ENCODE data around the gene B4GALT1.
"Not testable (repeated sequence)": the region's sequence is repeated elsewhere in the genome, so short reads cannot be mapped to it uniquely, and the experiment has no call there.

Gene B4GALT1

DNA sequence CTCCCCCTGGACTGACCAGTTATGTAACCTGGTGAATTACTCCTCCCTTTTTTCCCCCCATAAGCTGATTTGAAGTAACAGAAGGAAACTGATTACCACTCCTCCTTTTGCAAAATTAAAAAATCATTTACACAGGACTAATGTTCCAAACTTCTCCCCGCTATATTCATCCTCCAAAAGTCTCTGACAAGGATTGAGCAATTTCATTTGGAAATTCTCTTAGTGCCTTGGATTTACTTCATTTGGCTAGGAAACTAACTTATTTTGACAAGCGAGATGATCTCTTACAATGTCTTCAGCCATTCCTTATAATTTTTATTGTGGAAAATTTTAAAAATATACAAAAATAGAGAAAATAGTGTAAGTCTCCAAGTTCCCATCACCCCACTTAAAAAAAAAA is 15.4 kb upstream of the B4GALT1 start:
- no peak for DNase-seq

DNA sequence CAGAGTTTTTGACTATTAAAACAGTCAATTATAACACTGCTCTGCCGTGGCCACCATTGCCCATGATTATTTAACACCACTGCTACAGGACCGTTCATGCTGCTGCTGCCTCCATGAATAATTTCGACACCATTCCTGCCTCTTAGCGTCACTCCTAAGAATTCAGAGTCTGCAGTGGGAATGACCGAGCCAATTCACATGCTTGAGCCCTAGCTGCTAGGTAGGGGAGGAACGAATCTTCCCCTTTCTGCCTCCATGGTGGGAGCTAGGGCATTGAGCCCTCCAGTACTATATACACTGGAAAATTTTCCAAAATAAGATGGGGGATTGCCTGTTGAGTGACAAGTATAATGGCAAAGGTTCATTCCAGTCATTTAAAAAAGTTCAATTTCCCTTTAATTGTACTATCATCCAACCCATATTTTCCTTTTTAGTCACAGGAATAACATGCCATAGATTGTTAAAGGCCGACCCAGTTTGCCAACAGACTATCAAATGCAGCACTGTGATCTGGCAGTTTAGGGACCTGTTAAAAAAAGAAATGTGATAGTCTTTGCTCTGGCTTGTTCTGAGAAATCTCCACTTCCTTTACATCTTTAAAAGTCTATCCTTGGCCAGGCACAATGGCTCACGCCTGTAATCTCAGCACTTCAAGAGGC is 13.5 kb upstream of the B4GALT1 start:
- DNase-seq, result no peak

DNA sequence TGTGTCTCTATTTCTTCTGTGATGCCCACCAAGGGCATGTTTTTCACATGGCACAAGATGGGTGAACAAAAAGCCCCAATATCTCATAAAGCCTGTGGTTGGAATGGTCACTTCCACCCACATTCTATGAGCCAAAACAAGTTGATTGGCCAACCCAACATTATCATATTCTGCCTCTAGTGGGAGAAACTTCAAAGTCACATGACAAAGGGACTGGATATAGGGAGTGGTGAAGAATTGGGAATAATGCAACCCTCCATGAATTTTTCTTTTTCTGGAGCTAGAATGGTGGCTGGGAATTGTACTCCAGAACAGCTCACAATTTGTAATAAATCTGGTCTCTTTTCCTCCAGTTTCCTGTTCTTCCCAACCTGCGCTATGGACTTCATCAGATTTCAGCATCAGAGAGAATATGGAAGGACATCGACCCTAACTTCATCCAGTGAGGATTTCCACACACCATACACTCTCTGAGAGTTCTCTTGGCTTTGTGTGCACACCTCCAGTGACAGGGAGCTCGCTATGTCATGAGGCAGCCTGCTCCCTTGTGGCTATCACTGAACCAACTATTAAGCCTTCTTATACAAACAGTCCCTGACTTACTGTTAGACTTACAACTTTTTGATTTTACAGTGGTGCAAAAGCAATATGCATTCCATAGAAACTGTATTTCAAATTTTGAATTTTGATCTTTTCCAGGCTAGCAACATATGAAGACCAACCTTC is 12.0 kb upstream of the B4GALT1 start:
- no peak for DNase-seq

DNA sequence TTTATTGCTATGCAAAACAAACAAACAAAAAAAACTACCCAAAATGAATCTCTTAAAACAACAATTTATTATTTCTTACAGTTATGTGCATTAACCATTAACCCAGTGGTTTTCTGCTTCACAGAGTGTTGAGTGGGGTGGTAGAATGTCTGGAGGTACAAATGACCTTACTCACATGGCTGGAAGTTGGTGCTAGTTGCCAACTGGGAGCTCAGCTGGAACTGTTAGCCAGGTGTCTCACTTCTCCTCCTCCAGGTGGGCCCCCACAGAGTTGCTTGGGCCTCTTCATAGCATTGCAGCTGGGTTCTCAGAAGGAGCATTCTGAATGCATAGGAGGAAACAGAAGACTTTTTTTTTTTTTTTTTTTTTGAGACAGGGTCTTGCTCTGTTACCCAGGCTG is 10.5 kb upstream of the B4GALT1 start:
- DNase-seq, result no peak

DNA sequence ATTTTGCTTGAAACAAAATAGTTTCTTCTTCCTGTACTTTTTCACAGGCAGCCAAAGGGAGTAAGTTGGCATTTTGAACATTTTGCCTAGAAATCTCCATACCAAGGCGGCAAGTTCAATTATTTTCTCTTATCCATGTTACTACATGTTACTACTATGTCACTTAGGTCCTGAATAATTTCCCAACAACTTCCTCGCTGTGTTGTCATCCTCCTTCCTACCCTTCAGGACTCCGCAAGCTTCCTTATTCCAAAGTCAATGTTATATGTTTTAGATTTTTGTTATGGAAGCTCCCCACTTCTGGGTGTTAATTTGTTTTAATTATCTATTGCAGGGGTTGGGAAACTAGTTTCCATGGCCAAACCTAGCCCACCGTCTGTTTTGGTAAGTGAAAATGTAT is 9.9 kb upstream of the B4GALT1 start:
- DNase-seq, result no peak

DNA sequence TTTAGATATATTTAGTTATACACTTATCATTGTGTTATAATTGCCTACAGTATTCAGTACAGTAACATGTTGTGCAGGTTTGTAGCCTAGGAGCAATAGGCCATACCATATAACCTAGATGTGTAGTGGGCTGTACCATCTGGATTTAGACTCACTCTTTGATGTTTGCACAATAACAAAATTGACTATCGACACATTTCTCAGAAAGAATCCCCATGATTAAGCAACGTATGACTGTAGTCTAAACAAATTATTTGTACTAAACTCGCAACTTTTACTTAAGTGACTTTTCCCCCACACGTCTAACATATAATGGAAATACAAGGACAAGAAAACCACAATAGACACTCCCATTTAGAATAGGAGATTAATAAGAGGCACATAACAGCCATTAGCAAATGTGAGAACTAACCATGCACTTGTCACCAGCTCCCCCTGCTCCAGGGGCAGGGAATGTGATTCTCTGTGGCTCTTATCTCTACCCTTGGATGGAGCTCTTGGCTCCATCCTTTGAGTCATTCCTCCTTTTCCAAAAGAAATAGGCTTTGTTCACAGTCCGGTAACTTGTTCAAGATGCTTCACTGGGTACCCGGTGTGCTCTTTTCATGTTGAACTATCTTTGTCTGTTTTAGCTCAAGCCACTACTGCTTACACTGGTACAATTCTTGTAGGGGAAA is 8.7 kb upstream of the B4GALT1 start:
- DNase-seq, result no peak

DNA sequence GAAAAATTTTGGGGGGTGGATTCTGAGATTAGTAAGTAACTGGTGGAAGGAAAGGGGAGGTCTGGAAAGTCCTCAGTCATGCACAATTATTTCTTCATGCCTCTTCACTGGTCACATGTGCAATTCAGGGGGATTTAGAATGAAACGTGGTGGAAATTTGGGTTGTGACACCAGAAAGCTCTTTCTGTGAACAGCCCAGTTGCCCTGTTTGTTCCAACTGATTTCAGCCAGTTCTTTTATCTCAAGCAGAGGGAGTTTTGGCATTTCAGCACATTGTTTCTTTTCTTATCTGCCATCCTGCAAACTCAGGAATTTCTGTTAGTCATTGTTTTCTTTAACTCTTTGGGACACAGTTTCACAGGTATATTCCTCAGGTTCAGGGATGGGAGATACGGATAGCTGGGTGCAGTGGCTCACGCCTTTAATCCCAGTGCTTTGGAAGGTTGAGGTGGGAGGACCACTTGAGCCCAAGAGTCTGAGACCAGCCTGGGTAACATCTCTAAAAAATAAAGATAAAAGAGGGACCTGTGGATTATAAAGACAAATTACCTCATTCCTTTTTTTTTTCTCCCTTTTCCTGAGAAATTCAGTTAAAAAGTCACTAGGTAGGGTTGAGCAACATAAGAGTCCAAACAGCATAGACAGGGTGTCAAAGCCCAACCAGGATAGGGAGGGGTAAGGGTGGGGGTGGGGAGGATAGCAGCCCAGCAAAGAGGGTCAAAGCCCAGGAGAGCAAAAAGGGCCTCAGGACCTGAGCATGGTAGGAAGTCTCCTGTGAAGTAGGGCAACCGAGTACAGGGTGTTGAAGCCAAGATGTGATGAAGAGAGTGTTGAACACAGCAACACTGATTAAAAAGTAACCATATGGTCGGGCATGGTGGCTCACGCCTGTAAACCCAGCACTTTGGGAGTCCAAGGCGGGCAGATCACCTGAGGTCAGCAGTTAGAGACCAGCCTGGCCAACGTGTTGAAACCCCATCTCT is 5.4 kb upstream of the B4GALT1 start:
- DNase-seq, result no peak

DNA sequence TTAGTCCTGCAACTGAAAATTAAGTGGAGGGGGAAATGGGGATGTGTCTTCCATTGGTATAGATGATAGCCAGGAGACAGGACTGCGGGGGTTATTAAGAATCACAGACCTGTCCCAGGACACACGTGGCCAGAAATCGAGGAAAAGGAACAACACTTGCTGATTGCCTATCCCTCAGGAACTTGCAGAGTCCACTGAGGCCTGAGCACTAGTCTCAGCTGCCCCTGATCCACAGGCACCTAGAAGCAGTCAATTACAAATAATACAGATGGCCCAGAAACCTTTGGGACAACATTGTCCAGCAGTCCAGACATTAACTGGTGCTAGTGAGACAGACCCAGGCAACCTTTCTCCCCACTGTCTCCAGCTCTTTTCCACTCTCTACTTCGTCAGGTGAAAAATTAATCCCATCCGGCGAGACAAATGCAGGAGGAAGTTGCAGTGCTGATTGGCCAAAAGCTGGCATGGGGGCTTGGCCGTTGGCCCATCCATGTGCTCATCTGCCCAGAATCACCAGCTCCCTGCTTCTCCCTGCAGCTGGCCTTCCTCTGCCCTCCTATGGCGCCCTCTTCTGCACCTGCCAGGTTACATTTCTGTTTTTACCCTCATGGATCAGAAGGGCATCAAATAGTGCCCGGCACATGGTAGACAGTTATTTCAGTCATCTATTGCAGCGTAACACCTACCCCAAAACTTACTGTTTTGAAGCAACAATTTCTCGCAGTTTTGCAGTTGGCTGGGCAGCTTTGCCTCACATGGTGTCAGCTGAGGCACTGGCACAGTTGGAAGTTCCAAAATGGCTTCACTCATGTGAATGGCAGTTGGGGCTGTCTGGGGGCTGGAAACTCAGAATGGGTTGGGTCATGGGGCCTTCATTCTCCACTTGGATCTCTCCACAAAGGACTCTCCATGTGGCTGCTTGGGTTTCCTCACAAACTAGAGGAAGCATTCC is 3.6 kb upstream of the B4GALT1 start:
- DNase-seq, result peak; percentile 29

DNA sequence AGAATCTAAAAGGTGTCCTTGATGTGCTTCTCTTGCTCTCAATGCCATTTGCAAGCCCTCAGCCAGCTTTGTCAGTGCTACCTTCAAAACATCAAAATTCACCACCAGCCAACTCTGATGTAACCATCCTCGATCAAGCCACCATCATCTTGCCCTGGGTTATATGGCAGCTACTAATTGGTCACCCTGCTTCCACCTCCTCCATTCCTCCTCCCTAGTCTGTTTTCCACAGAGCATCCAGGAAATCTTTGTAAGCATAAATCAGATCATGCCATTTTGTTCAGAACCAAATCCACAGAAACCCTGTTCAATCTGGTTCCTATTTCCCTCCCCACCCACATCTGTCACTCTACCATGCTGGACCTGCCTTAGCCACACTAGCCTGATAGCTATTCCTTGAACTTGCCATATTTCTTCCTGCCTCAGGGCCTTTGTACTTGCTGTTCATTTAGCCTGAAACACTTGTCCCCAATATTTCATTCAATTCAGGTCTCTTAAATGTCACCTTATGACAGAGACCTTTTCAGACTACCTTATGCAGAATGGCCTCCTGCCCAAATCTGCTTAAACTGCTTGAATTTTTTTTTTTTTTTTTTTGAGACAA is 1.9 kb upstream of the B4GALT1 start:
- DNase-seq, result no peak

DNA sequence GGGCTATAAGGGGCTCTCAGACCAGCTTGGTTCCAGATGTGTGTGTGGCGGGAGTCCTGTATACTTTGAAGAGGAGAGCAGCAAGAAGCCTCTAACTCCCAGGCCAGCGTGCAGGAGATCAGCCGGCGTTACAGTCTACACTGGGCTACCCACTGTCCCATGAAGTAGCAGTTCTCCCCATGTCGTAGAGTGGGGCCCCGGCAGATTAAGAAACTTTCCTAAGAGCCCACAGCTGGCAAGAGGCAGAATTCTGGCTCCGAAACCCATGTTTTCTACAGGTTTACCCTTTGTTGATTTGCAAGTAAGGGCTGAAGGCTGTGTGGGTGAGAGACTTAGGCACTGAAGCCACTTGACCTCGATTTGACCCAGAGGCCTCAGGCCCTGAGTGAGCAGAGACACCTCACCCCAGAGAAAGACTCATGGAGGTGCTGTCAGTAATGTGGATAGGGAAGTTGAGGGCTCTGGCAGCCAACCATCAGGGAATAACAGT is 881 bp upstream of the B4GALT1 start:
- no peak for DNase-seq

DNA sequence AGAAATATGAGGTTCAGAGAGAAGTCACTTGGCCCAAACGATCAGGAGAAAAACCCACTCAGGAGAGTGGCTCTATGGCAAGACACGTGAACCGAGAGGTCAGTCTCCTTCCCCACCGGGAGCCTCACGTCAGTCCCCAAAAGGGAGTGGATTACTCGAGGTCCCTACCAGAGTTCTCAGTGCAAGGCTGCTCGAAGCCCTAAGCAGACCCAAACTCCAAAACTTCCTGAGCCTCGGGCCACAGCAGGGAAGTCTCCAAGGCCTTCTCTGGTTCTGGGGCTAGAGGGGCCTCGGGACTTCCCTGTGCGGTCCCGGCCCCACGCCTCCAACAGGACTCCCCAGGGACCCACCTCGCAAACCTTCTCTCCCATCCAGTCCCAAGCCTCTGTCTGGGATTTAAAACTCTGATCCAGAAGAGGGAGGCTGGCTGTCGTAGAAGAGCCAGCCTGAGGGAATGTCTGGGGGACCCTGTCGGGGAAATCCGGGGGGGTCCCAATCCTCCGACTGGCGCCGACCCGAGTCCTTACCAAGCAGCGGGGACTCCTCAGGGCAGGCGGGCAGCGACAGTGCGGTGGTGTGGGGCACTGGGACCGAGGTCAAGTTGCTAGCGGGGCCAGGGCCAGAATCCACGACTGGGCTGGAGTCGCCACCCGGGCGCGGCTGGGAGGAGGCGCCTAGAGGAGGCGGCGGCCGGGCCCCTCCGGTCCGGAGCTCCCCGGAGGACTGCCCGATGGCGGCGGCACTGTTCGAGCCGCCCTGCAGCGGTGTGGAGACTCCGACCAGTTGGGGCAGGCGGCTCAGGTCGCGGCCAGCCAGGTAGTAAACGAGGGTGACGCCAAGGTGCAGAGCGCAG is 679 bp downstream of the B4GALT1 start:
- DNase-seq, result no peak

DNA sequence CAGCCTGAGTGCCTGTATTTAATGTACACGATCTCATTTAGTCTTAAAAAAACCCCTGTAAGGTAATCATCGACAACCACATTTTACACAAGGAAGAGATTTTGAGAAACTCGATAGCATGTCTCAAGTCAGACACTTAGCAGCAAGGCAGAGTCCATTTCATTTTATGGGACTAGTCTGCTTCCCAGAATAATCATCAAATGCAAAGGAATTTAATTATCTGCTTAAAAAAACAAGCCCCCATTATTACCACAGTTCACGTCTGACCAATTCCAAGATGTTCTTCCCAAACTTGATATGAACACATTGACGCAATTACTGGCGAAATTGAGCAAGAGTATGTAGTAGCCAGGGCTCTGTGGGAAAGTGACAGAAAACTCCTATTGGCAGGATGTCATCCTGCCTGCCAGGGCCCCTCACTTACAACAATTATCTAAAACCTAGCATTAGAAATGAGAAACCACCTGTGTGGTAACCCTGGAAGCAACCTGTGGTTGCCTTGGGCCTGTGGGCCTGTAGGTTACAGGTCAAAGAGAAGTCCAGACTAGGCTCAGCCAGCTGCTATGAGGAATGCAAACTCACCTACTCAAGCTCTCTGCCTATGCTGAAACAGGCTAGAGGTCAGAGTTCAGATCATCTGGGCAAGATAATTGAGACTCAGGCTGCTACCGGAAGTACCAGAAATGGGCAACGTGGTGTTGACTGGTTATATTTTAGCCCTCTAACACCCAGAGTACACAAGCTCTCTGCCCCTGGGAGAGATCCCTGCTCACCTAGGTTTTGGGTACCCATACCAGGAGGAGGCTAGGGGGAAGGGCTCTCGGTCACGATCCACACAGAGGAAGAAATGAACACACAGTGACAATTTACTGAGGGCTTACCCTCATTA is 1.6 kb downstream of the B4GALT1 start:
- DNase-seq, result no peak

DNA sequence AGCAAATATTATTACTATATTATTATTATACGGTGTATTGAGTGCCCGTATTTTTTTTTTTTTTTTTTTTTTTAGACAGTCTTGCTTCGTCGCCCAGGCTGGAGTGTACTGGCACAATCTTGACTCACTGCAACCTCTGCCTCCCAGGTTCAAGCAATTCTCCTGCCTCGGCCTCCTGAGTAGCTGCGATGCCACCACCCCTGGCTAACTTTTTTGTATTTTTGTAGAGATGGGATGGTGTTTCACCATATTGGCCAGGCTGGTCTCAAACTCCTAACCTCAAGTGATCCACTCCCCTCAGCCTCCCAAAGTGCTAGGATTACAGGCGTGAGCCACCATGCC is 2.2 kb downstream of the B4GALT1 start:
- not testable (repeated sequence) for DNase-seq

DNA sequence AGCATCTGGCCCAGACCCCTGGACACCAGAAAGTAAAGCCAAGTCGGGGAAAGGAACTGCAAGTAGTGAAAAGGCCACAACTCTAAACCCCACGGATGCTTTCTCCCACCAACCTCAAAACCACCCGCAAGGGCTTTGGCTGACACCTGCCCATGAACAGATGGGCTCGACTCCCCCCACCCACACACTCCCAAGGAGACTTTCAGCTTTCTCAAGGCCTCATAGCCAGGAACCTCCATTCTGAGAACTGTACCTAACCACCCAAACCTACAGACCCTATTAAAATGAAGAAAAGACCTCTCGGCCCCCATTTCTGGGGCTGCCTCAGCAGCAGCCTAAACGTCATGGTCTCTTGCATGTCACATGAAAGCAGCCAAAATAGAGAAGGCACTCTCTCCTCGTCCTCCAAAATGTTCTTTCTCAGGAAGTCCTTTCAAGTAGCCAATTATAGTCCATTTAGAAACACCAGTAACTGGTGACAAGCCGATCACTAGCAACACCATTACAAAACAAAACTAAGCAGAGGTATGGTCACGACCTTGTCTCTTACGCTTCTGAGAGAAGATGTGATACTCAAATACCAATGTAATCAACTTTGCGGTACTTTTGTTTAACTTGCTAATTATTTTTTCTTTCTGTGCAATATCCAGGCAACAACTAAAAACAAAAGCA is 2.9 kb downstream of the B4GALT1 start:
- no peak for DNase-seq

DNA sequence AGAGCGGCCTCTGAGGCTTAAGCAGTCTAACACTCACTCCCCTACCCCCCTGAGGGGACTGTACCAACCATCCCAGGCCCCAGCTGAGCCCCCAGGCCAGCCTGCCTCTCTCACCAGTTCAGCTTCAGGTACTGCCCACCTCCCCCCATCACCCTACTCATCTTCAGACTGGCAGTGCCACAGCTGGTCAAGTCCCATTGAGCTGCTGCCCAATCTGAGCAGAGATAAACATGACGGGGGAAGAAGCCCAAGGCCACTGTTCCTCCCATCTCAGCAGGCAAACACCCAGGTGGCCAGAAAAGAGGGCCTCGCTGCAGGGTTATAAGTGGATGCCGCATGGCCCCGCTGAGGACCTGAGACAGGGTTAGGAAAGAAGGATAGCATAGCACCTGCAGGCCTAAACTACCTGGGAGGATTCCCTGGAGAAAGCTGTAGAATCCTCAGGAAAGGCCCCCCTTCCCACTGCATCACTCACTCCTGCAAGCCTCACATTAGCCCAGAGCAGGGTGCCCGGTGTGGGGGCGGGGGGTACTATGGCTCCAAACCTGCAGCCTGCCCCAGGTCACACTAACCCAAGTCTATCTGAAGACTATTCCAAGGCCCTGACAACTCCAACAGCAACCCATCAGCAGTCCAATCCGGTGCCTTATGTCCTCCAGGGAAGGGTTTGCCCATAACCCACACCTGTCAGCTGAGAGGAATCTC is 3.6 kb downstream of the B4GALT1 start:
- DNase-seq, result no peak

DNA sequence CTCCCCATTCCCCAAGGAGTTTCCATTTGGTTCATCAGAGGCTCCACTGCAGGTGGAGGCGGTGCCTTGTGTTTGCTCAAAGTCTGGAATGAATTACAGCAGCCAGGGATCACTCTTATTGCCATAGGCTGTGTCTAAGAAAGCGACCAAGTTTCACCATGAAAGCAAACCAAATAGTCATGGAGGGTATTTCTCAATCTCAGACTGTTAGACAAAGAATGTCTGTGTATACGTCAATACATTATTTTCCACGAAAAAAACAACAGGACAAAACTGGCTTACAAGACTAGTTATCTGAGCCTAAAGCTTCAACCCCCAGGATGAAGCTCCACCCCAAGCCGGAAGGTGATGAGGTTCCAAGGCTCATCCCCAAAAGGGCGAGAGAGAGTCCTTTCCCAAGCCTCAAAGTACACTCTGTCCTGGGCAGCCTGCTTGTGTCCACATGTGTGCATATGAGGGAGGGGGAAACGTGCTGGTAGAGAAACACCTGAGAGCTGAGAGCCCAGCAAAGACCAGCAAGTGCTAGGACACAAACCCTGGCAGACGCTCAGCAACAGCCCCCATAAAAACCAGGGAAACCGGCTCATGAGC is 4.3 kb downstream of the B4GALT1 start:
- DNase-seq, result no peak

DNA sequence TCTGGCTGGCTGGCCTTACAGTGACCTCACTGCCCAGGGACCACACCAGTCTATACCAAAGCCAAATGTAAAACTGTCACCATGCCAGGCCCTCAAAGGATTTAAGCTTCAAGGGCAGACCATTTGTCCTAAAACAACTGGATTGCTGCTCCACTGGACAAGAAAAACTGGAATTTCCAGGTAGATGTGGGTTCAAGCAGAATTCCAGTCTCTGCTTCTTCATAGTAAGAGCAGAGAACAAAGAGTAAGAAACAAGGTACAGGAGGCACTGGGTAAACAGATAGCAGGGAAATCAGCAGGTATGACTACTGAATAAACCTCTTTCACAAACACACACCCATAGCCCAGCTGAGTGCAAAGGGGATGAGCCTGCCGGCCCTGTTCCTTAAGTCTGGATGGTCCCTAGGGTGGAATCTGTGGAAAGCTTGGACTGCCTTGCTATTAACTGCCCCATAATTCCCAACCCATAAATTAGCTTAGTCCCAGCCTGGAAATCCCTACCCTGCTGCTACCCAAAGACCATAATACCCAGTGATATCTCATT is 5.5 kb downstream of the B4GALT1 start:
- DNase-seq, result peak; percentile 72

All from NCI-H748 treated with DMSO at 0.1 percent for 48 hours (cell line).